ENCODE data around the gene ASTL.

DNA sequence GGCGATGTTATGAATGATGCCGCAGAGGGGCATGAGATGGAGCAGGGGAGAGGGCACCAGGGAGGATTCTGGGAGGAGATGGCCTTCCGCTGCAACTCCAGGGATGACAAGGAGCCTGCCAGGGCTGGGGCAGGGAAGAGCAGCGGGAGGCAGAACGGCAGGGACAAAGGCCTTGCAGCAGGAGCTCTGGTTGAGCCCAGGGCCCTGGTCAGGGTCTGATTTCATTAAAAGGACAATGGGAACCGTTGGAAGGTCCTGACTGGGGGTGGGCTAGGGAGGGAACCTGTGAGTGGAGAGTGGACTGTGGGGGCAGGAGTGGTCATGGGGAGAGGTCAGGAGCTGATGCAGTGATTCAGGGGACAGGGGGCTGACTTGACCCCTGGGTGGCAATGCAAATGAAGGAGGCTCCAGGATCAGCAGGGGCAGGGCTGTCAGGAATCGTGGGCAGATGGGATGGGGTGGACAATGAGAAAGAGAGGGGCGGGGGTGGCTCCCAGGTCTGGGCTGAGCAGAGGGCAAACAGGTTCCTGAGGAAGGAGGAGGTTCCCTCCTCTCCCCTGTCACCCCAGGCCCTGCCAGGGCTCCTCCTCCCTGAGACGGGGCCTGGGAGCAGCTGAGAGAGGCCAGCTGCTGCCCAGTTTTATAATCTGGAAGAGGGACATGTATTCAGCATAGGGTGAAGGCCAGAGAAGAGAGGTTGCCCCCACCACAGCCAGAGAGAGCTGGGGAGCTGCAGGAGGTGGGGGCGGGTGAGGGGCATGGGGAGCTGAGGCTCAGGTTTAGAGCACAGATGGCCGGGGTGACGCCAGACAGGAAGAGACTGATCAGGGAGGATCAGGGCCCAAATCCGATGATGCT, 14.2 kb upstream of the ASTL start:
- no peak for TF ChIP-seq CTCF (IDR thresholded peaks at IDR 0.05)
- no peak for TF ChIP-seq POLR2A (IDR thresholded peaks at IDR 0.05)

Measured in body of pancreas (tissue), 4 donors.